ENCODE results near the gene SLAMF7. TPM values are rescaled to one million over a fixed set of nuclear protein-coding genes. Genes with fewer than 3 reads are reported as not detected.

SLAMF7 gene
- total RNA-seq, 1 donor from 2014 or later = 0.48 TPM

GRCh38 chr1:160759740-160760139, 20.7 kb downstream of the SLAMF7 start:
- Mint-ChIP-seq H3K27me3 (peaks cover 8% of the 10 kb centered on the region), H3K9me3 (no peaks in the 10 kb centered on the region), H3K4me3 (no peak overlapping the region), H3K27ac (no peak overlapping the region), H3K36me3 (no peaks in the 10 kb centered on the region), H3K4me1 (ENCODE audit: unreplicated experiment) (no peaks in the 10 kb centered on the region)
- no peak for DNase-seq (ENCODE audit: extremely low spot score, unreplicated experiment)
- TF ChIP-seq, protein P1, sequence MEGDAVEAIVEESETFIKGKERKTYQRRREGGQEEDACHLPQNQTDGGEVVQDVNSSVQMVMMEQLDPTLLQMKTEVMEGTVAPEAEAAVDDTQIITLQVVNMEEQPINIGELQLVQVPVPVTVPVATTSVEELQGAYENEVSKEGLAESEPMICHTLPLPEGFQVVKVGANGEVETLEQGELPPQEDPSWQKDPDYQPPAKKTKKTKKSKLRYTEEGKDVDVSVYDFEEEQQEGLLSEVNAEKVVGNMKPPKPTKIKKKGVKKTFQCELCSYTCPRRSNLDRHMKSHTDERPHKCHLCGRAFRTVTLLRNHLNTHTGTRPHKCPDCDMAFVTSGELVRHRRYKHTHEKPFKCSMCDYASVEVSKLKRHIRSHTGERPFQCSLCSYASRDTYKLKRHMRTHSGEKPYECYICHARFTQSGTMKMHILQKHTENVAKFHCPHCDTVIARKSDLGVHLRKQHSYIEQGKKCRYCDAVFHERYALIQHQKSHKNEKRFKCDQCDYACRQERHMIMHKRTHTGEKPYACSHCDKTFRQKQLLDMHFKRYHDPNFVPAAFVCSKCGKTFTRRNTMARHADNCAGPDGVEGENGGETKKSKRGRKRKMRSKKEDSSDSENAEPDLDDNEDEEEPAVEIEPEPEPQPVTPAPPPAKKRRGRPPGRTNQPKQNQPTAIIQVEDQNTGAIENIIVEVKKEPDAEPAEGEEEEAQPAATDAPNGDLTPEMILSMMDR (conservative IDR thresholded peaks at IDR 0.05) = no peak

- TF ChIP-seq, protein P1 (conservative IDR thresholded peaks at IDR 0.05) = no peak
- DNase-seq (ENCODE audit: extremely low spot score, unreplicated experiment) = no peak
- Mint-ChIP-seq H3K4me1 (ENCODE audit: unreplicated experiment) (no peaks in the 10 kb centered on the region), H3K27me3 (peaks cover 4% of the 10 kb centered on the region), H3K27ac (no peak overlapping the region), H3K4me3 (no peak overlapping the region), H3K9me3 (no peaks in the 10 kb centered on the region), H3K36me3 (no peaks in the 10 kb centered on the region)
Measured at GRCh38 chr1:160761046-160761445, 22.0 kb downstream of the SLAMF7 start.

DNA sequence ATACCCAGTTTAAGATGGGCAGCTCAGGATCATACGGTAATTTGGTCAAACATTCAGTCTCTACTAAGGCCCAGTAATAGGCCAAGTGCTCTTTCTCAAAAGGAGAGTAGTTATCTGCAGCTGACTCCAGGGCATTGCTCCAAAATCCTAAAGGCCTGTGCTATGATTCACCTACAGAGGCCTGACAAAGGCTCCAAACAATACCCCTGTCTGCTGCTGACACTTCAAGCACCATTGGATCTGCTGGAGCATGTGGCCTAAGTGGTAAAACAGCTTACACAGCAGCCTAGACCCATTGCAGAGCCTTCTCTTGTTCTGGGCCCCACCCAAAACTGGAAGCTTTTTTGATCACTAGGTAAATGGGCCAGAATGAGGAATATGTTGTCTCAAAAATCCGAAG, 22.8 kb downstream of the SLAMF7 start:
- H3K4me3 Mint-ChIP-seq = no peak overlapping the region
- H3K36me3 Mint-ChIP-seq = no peaks in the 10 kb centered on the region
- TF ChIP-seq, protein P1 (conservative IDR thresholded peaks at IDR 0.05) = no peak
- H3K4me1 Mint-ChIP-seq (ENCODE audit: unreplicated experiment) = no peaks in the 10 kb centered on the region
- no peak overlapping the region for H3K27ac Mint-ChIP-seq
- H3K27me3 Mint-ChIP-seq = peaks cover 3% of the 10 kb centered on the region
- H3K9me3 Mint-ChIP-seq = no peaks in the 10 kb centered on the region
- DNase-seq (ENCODE audit: extremely low spot score, unreplicated experiment) = no peak

DNA sequence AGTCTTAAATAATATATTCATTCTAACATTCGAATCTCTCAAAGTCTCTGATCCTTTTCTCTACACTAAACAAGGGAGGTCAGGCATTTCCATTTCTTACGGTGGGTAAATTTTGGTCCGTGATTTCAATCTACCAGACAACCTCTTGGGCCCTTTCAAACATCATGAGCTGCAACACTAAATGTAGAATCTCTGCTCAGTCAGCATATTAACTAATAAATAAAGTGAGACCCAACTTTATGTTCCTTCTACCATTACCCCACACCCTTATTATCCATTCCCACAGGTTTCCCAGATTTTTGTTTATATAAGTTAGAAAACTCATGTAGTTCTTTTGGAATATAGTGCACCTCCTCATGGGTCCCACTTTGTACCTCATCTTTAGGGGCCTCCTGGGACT, 24.9 kb downstream of the SLAMF7 start:
- DNase-seq (ENCODE audit: extremely low spot score, unreplicated experiment) = no peak
- H3K4me3 Mint-ChIP-seq = no peak overlapping the region
- H3K4me1 Mint-ChIP-seq (ENCODE audit: unreplicated experiment) = no peaks in the 10 kb centered on the region
- no peaks in the 10 kb centered on the region for H3K36me3 Mint-ChIP-seq
- TF ChIP-seq, protein P1 (conservative IDR thresholded peaks at IDR 0.05) = no peak
- H3K9me3 Mint-ChIP-seq = no peaks in the 10 kb centered on the region
- no peaks in the 10 kb centered on the region for H3K27me3 Mint-ChIP-seq
- no peak overlapping the region for H3K27ac Mint-ChIP-seq

DNA sequence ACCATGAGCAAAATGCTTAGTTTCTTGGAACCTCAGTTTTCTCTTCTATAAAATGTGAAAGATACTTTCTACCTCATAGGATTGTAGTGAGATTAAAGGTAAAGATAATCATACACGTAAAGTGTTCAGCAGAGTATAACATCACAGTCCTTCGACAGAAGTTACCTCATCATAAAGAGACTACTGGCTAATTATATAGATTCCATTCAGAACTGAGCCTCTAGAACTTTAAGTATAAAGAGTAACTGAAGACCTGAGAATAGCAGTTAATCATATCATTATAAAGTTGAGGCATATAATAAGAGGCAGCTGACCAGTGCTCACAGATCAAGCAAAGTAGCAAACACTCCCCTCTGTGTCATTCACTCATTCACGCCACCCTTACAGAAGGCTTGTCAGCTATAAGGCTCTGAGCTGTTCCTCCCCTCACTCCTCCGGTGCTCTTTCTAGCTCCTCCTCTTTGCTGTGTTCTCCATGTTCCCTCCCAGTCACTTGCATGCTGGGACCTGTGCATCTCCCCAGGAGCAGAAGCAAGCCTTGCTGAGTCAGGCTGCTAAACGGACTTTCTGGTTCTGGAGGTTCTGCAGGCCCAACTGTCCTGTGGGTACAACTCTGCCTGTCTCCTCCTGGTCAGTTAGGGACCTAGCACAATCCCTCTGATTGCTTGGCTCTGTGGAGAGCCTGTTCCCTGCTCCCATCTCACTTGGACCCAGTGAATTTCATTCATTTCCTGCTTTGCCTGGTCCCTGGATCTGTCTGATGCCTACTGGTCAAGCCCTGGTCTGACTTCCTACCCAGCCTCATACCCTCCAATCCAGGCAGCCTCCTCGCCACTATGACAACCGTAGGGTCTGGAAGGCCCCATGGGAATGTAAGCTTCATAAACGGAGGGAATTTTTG, 28.6 kb downstream of the SLAMF7 start:
- H3K9me3 Mint-ChIP-seq = no peaks in the 10 kb centered on the region
- H3K27ac Mint-ChIP-seq = peak overlapping the region; percentile 52
- no peaks in the 10 kb centered on the region for H3K4me1 Mint-ChIP-seq (ENCODE audit: unreplicated experiment)
- peaks cover 5% of the 10 kb centered on the region for H3K27me3 Mint-ChIP-seq
- H3K4me3 Mint-ChIP-seq = no peak overlapping the region
- DNase-seq (ENCODE audit: extremely low spot score, unreplicated experiment) = no peak
- no peaks in the 10 kb centered on the region for H3K36me3 Mint-ChIP-seq
- TF ChIP-seq, protein P1 (conservative IDR thresholded peaks at IDR 0.05) = no peak
